ENCODE measurements around the gene PNLDC1.

PNLDC1 gene

DNA sequence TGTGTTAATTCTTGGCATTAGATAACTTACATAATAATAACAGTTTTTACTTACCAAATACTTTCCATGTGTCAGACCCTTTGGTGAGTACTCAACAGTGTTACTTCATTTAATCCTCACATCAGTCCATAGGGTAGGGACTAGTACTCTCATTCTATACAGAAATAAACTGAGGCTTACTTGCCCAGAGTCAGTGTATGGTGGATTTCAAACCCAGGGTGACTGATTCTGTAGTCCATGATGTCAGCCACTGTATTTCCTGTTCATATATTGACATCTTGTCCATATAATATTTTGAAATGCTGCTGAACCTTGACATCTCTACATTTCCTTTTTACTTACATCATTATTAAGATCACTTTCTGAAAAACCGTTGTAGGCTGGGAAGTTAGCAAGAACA, 2.5 kb upstream of the PNLDC1 start:
- no peaks in the 10 kb centered on the region for H3K4me1 ChIP-seq (ENCODE audit: control insufficient read depth in 1 of 2, insufficient read depth in 2 of 2, low read length in 2 of 2)
- no peak overlapping the region for H2AK5ac ChIP-seq (ENCODE audit: low read length)
- WGBS (ENCODE audit: extremely low coverage, insufficient coverage, insufficient read length): no CpG with 5 or more reads among the region's 1 CpG
- no peak overlapping the region for H3K14ac ChIP-seq (ENCODE audit: low read length)
- H3K4ac ChIP-seq (ENCODE audit: low read depth, low read length): no peak overlapping the region
- no peak overlapping the region for H3K4me2 ChIP-seq (ENCODE audit: low read length)
- peaks cover 2% of the 10 kb centered on the region for H3K79me2 ChIP-seq (ENCODE audit: control insufficient read depth, insufficient read depth, low read length, poor library complexity)
- no peak overlapping the region for H3K23ac ChIP-seq (ENCODE audit: low read length)
- no peak overlapping the region for H4K91ac ChIP-seq (ENCODE audit: low read depth, low read length)
- H3K79me1 ChIP-seq (ENCODE audit: low read length): no peaks in the 10 kb centered on the region
- H2BK5ac ChIP-seq (ENCODE audit: low read depth, low read length, poor library complexity): no peak overlapping the region
- no peak overlapping the region for H3K18ac ChIP-seq (ENCODE audit: low read length)
- no peak overlapping the region for H2BK12ac ChIP-seq (ENCODE audit: low read length)
- no peak overlapping the region for H3K9ac ChIP-seq (ENCODE audit: low read length)
- H3K27ac ChIP-seq (ENCODE audit: low read depth, low read length): no peak overlapping the region
- H4K12ac ChIP-seq (ENCODE audit: low read depth, low read length): no peak overlapping the region
- no peak for DNase-seq
- no peak overlapping the region for H4K8ac ChIP-seq (ENCODE audit: low read depth, low read length)
- H3K27me3 ChIP-seq (ENCODE audit: insufficient read depth, low read length): no peaks in the 10 kb centered on the region
- H3K36me3 ChIP-seq (ENCODE audit: control insufficient read depth in 1 of 2, insufficient read depth in 2 of 2, low read length in 2 of 2): peaks cover 15 to 25% of the 10 kb centered on the region in 2 experiments
- H3K9me3 ChIP-seq (ENCODE audit: insufficient read depth, low read depth, low read length): no peaks in the 10 kb centered on the region
- H3K4me3 ChIP-seq (ENCODE audit: low read depth, low read length): no peak overlapping the region
- H2AFZ ChIP-seq (ENCODE audit: insufficient read depth, low read length, poor library complexity): no peak overlapping the region
- H2BK120ac ChIP-seq (ENCODE audit: insufficient read depth, low read length, poor library complexity): no peak overlapping the region

DNA sequence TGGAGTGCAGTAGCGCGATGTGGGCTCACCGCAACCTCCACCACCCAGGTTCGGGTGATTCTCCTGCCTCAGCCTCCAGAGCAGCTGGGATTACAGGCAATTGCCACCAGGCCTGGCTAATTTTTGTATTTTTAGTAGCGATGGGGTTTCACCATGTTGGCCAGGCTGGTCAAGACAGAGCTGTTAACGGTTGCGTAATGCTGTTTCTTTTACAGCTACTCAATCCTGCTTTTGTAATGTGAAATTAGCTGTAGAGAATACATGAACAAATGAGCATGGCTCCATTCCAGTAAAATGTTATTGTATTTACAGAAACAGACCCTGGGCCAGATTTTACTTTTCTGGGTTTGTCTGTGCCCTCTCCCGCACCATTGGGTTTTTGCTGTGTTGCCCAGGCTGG, 1.9 kb downstream of the PNLDC1 start:
- Histone ChIP-seq H3K4me1 (ENCODE audit: control insufficient read depth in 1 of 2, insufficient read depth in 2 of 2, low read length in 2 of 2) (no peaks in the 10 kb centered on the region), H2BK120ac (ENCODE audit: insufficient read depth, low read length, poor library complexity) (no peak overlapping the region), H3K4me2 (ENCODE audit: low read length) (no peak overlapping the region), H2BK12ac (ENCODE audit: low read length) (no peak overlapping the region), H3K79me2 (ENCODE audit: control insufficient read depth, insufficient read depth, low read length, poor library complexity) (no peaks in the 10 kb centered on the region), H3K4ac (ENCODE audit: low read depth, low read length) (no peak overlapping the region), H3K4me3 (ENCODE audit: low read depth, low read length) (no peak overlapping the region), H3K9ac (ENCODE audit: low read length) (no peak overlapping the region), H3K27ac (ENCODE audit: low read depth, low read length) (no peak overlapping the region), H3K14ac (ENCODE audit: low read length) (no peak overlapping the region), H2BK5ac (ENCODE audit: low read depth, low read length, poor library complexity) (no peak overlapping the region), H4K8ac (ENCODE audit: low read depth, low read length) (no peak overlapping the region), H3K79me1 (ENCODE audit: low read length) (no peaks in the 10 kb centered on the region), H3K36me3 (ENCODE audit: control insufficient read depth in 1 of 2, insufficient read depth in 2 of 2, low read length in 2 of 2) (peaks cover 3 to 15% of the 10 kb centered on the region in 2 experiments), H3K27me3 (ENCODE audit: insufficient read depth, low read length) (no peaks in the 10 kb centered on the region), H4K12ac (ENCODE audit: low read depth, low read length) (no peak overlapping the region), H3K9me3 (ENCODE audit: insufficient read depth, low read depth, low read length) (peaks cover 2% of the 10 kb centered on the region), H2AFZ (ENCODE audit: insufficient read depth, low read length, poor library complexity) (no peak overlapping the region), H3K23ac (ENCODE audit: low read length) (no peak overlapping the region), H4K91ac (ENCODE audit: low read depth, low read length) (no peak overlapping the region), H3K18ac (ENCODE audit: low read length) (no peak overlapping the region), H2AK5ac (ENCODE audit: low read length) (no peak overlapping the region)
- WGBS (ENCODE audit: extremely low coverage, insufficient coverage, insufficient read length): no CpG with 5 or more reads among the region's 8 CpGs
- no peak for DNase-seq

DNA sequence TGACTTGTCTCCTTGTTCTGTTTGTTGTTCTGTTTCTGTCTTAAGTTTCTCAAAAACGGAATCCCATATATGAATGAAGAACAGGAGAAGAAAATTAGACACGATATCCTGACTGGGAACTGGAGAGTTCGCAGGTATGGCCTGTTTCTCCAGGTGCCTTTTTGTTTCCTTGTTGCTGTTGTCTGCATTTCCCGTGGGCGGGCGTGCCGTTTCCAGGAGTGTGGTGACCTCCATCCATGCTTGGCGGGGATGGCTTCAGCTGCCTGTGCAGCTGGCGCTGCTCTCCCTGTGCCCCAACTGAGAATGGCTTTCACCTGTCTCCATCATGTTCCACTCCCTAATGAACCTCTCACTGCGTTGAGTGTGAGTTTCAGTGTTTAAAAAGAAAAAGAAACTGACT, 4.4 kb downstream of the PNLDC1 start:
- Histone ChIP-seq H3K4me1 (ENCODE audit: control insufficient read depth in 1 of 2, insufficient read depth in 2 of 2, low read length in 2 of 2) (no peaks in the 10 kb centered on the region), H3K4ac (ENCODE audit: low read depth, low read length) (no peak overlapping the region), H3K79me2 (ENCODE audit: control insufficient read depth, insufficient read depth, low read length, poor library complexity) (no peaks in the 10 kb centered on the region), H4K12ac (ENCODE audit: low read depth, low read length) (no peak overlapping the region), H3K4me3 (ENCODE audit: low read depth, low read length) (no peak overlapping the region), H3K79me1 (ENCODE audit: low read length) (no peaks in the 10 kb centered on the region), H3K18ac (ENCODE audit: low read length) (no peak overlapping the region), H2BK120ac (ENCODE audit: insufficient read depth, low read length, poor library complexity) (no peak overlapping the region), H3K23ac (ENCODE audit: low read length) (no peak overlapping the region), H4K8ac (ENCODE audit: low read depth, low read length) (no peak overlapping the region), H3K27me3 (ENCODE audit: insufficient read depth, low read length) (no peaks in the 10 kb centered on the region), H2BK12ac (ENCODE audit: low read length) (no peak overlapping the region), H3K4me2 (ENCODE audit: low read length) (no peak overlapping the region), H3K36me3 (ENCODE audit: control insufficient read depth in 1 of 2, insufficient read depth in 2 of 2, low read length in 2 of 2) (peaks cover 0 to 5% of the 10 kb centered on the region in 2 experiments), H3K9ac (ENCODE audit: low read length) (no peak overlapping the region), H2AFZ (ENCODE audit: insufficient read depth, low read length, poor library complexity) (no peak overlapping the region), H4K91ac (ENCODE audit: low read depth, low read length) (no peak overlapping the region), H2BK5ac (ENCODE audit: low read depth, low read length, poor library complexity) (no peak overlapping the region), H2AK5ac (ENCODE audit: low read length) (no peak overlapping the region), H3K27ac (ENCODE audit: low read depth, low read length) (no peak overlapping the region), H3K9me3 (ENCODE audit: insufficient read depth, low read depth, low read length) (peaks cover 2% of the 10 kb centered on the region), H3K14ac (ENCODE audit: low read length) (no peak overlapping the region)
- WGBS (ENCODE audit: extremely low coverage, insufficient coverage, insufficient read length): no CpG with 5 or more reads among the region's 10 CpGs
- no peak for DNase-seq

DNA sequence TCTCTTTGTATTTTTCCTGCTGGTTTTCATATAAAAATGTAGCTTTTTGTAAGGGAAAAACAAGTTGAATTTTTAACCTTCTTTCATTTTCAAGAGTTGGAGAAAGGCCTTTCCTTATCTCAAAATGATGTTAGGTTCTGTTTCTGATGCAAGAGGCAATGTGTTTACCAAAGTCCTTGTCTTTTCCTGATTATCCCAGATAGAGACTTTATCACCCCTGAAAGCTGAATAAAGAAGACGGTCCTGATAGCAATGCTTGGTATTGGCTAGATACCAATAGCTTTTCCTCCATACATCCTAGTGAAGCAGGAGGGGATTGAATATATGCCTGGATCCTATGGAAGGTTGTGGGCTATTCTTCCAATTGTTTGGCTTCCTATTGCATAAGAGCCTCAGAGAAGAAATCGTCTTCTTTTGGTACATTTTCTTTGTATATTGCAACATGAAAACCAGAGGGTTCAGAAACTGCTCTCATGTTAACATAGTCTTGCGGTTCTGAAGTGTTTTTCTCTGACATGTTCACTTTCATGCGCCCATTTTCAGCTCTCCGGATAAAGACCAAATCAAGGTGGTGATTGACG, 5.5 kb downstream of the PNLDC1 start:
- Histone ChIP-seq H3K14ac (ENCODE audit: low read length) (no peak overlapping the region), H3K9ac (ENCODE audit: low read length) (no peak overlapping the region), H3K27me3 (ENCODE audit: insufficient read depth, low read length) (no peaks in the 10 kb centered on the region), H3K4ac (ENCODE audit: low read depth, low read length) (no peak overlapping the region), H3K23ac (ENCODE audit: low read length) (no peak overlapping the region), H4K91ac (ENCODE audit: low read depth, low read length) (no peak overlapping the region), H2BK5ac (ENCODE audit: low read depth, low read length, poor library complexity) (no peak overlapping the region), H4K12ac (ENCODE audit: low read depth, low read length) (no peak overlapping the region), H3K79me1 (ENCODE audit: low read length) (no peaks in the 10 kb centered on the region), H3K9me3 (ENCODE audit: insufficient read depth, low read depth, low read length) (peaks cover 2% of the 10 kb centered on the region), H3K4me2 (ENCODE audit: low read length) (no peak overlapping the region), H4K8ac (ENCODE audit: low read depth, low read length) (no peak overlapping the region), H2AK5ac (ENCODE audit: low read length) (no peak overlapping the region), H2BK12ac (ENCODE audit: low read length) (no peak overlapping the region), H3K36me3 (ENCODE audit: control insufficient read depth in 1 of 2, insufficient read depth in 2 of 2, low read length in 2 of 2) (no peaks in the 10 kb centered on the region), H3K4me3 (ENCODE audit: low read depth, low read length) (no peak overlapping the region), H3K27ac (ENCODE audit: low read depth, low read length) (no peak overlapping the region), H3K18ac (ENCODE audit: low read length) (no peak overlapping the region), H2AFZ (ENCODE audit: insufficient read depth, low read length, poor library complexity) (no peak overlapping the region), H2BK120ac (ENCODE audit: insufficient read depth, low read length, poor library complexity) (no peak overlapping the region), H3K4me1 (ENCODE audit: control insufficient read depth in 1 of 2, insufficient read depth in 2 of 2, low read length in 2 of 2) (no peaks in the 10 kb centered on the region), H3K79me2 (ENCODE audit: control insufficient read depth, insufficient read depth, low read length, poor library complexity) (no peaks in the 10 kb centered on the region)
- no CpG with 5 or more reads among the region's 6 CpGs for WGBS (ENCODE audit: extremely low coverage, insufficient coverage, insufficient read length)
- peak in 1 of 2 donors; percentile 14 for DNase-seq
